HepG2 (cell line): ENCODE data around the gene PRR9. TPM values are rescaled to one million over a fixed set of nuclear protein-coding genes. Genes with fewer than 3 reads are reported as not detected.

Experiments
- ATAC-seq: fragments of 200-7000 bp; cut with Tn5 transposase; 3 replicates; pipeline ENCODE4 v1.9.1; 2020; ENCODE audit warnings: mild to moderate bottlenecking, moderate library complexity
- BruUV-seq: library from RNA; stranded (reverse); fragments of 400-500 nt; replicated peaks from 2 replicates; lab custom pipeline; 2021; lab: Mats Ljungman, UMichigan
- CTCF ChIA-PET: fragments of 300-600 bp; formaldehyde crosslinking; extraction: SDS; loops from one replicate; lab custom pipeline; 2021; ENCODE audit warnings: low total read pairs, inconsistent platforms, low intra/inter-chr PET ratio; lab: Yijun Ruan, JAX
- POLR2A ChIA-PET: fragments of 350-600 bp; sonication (Branson Sonifier 250); formaldehyde crosslinking; loops from one replicate; lab custom pipeline; 2020; ENCODE audit warnings: antibody characterized with exemption, inconsistent platforms; lab: Yijun Ruan, JAX
- DNase-seq: peaks from one replicate; pipeline ENCODE4 v3.0.0-alpha.2; 2015; ENCODE audit warnings: low spot score
- FAIRE-seq: peaks from 3 replicates; lab custom pipeline; 2011; peaks lifted over from hg19 to GRCh38; lab: Jason Lieb, UNC
- H2AFZ ChIP-seq: one replicate; pipeline ENCODE4 v1.6.1; 2011; ENCODE audit warnings: low read length, inconsistent platforms
- H3K27ac ChIP-seq: fragments of 300-600 bp; 3 replicates; pipeline ENCODE4 v1.8.0; 2011; ENCODE audit warnings: mixed run types, mild to moderate bottlenecking, mixed read lengths, low read length, inconsistent platforms; ENCODE audit not compliant: insufficient read depth; ENCODE audit errors: extremely low read length
- H3K27me3 ChIP-seq, 2 experiments: fragments of 200-600 bp in 1 of 2; 2 replicates in 1 of 2; 3 replicates in 1 of 2; pipeline versions ENCODE4 v1.6.0 to v1.8.0; 2011; ENCODE audit warnings: low read length in 2 of 2, mild to moderate bottlenecking in 2 of 2, moderate library complexity in 2 of 2, inconsistent platforms in 1 of 2; ENCODE audit not compliant: insufficient read depth in 2 of 2, control insufficient read depth in 1 of 2
- H3K36me3 ChIP-seq, 2 experiments: fragments of 200-600 bp in 1 of 2; replicated peaks in 1 of 2; 2 replicates in 1 of 2; 3 replicates in 1 of 2; pipeline versions ENCODE4 v1.5.1 to v1.8.0; 2011; ENCODE audit warnings: low read length in 2 of 2, inconsistent platforms in 1 of 2; ENCODE audit not compliant: insufficient read depth in 2 of 2, control insufficient read depth in 1 of 2
- H3K4me1 ChIP-seq: 2 replicates; pipeline ENCODE4 v1.5.1; 2012; ENCODE audit warnings: low read length, inconsistent platforms; ENCODE audit not compliant: insufficient read depth
- H3K4me2 ChIP-seq: 2 replicates; pipeline ENCODE4 v1.6.0; 2011; ENCODE audit warnings: low read depth, low read length, inconsistent platforms
- H3K4me3 ChIP-seq, 3 experiments: fragments of 200-600 bp in 1 of 3; sonication (generic), shearing (Covaris generic) in 1 of 3; replicated peaks in 1 of 3; 2 replicates each; pipeline ENCODE4 v1.5.1; 2011 to 2016; ENCODE audit warnings: low read length in 3 of 3, inconsistent platforms in 2 of 3, low read depth in 2 of 3, mild to moderate bottlenecking in 2 of 3, control low read depth in 1 of 3, mixed read lengths in 1 of 3; ENCODE audit not compliant: insufficient read depth in 1 of 3
- H3K79me2 ChIP-seq: one replicate; pipeline ENCODE4 v1.6.1; 2011; ENCODE audit warnings: low read length, inconsistent platforms; ENCODE audit not compliant: insufficient read depth
- H3K9ac ChIP-seq: 2 replicates; pipeline ENCODE4 v1.6.0; 2011; ENCODE audit warnings: mild to moderate bottlenecking, low read depth, low read length, inconsistent platforms; ENCODE audit not compliant: insufficient read depth
- H3K9me3 ChIP-seq: 2 replicates; pipeline ENCODE4 v1.5.1; 2012; ENCODE audit warnings: mild to moderate bottlenecking, low read length
- H4K20me1 ChIP-seq: 2 replicates; pipeline ENCODE4 v1.6.0; 2011; ENCODE audit warnings: inconsistent platforms, mild to moderate bottlenecking, low read length, moderate library complexity; ENCODE audit not compliant: insufficient read depth
- CENPX ChIP-seq: sonication (generic); formaldehyde crosslinking; IDR thresholded peaks from 2 replicates; pipeline ENCODE4 v1.9.0; 2021; ENCODE audit warnings: mild to moderate bottlenecking, missing genetic modification reagents, moderate library complexity
- HNRNPUL1 ChIP-seq: fragments of 200-400 bp; formaldehyde crosslinking; IDR thresholded peaks from 2 replicates; pipeline ENCODE4 v1.6.1; 2017; ENCODE audit warnings: low read depth, mild to moderate bottlenecking, low read length, moderate library complexity
- KLF12 ChIP-seq: sonication (generic); formaldehyde crosslinking; IDR thresholded peaks from 2 replicates; pipeline ENCODE4 v1.4.0; 2020; ENCODE audit warnings: missing genetic modification reagents, borderline replicate concordance
- MZF1 ChIP-seq: sonication (generic); formaldehyde crosslinking; IDR thresholded peaks from 2 replicates; pipeline ENCODE4 v1.8.1; 2023; ENCODE audit warnings: mild to moderate bottlenecking, missing genetic modification reagents, borderline replicate concordance
- REL ChIP-seq: sonication (generic); formaldehyde crosslinking; conservative IDR thresholded peaks from 2 replicates; pipeline ENCODE4 v1.8.0; 2022; ENCODE audit warnings: mild to moderate bottlenecking, missing genetic modification reagents, moderate library complexity
- SMAD3 ChIP-seq: sonication (generic); formaldehyde crosslinking; IDR thresholded peaks from 2 replicates; pipeline ENCODE4 v1.4.0; 2020; ENCODE audit warnings: missing genetic modification reagents
- SMC3 ChIP-seq: IDR thresholded peaks from 2 replicates; pipeline ENCODE4 v1.6.1; 2011; ENCODE audit warnings: low read length, improper control_type of control experiment
- SMYD3 ChIP-seq: sonication (generic); formaldehyde crosslinking; IDR thresholded peaks from 2 replicates; pipeline ENCODE4 v1.8.1; 2023; ENCODE audit warnings: mild to moderate bottlenecking, missing genetic modification reagents
- SNRNP70 ChIP-seq: fragments of 200-400 bp; formaldehyde crosslinking; IDR thresholded peaks from 2 replicates; pipeline ENCODE4 v1.6.1; 2017; ENCODE audit warnings: mild to moderate bottlenecking, low read depth, low read length, moderate library complexity
- SRSF4 ChIP-seq: fragments of 200-400 bp; formaldehyde crosslinking; IDR thresholded peaks from one replicate; pipeline ENCODE4 v1.6.1; 2018; ENCODE audit warnings: mild to moderate bottlenecking, low read depth, low read length, moderate library complexity; ENCODE audit not compliant: poor library complexity, severe bottlenecking
- TBL1XR1 ChIP-seq: fragments of 150-350 bp; IDR thresholded peaks from 2 replicates; pipeline ENCODE4 v1.6.1; 2014; ENCODE audit warnings: borderline replicate concordance, low read length; ENCODE audit not compliant: partially characterized antibody
- TCF12 ChIP-seq, 2 experiments: fragments of 450-650 bp in 1 of 2; sonication (generic) in 1 of 2; formaldehyde crosslinking in 1 of 2; IDR thresholded peaks; 2 replicates each; pipeline versions ENCODE4 v1.6.1 to v1.8.0; 2017 to 2022; ENCODE audit warnings: antibody characterized with exemption in 1 of 2, mild to moderate bottlenecking in 1 of 2, missing genetic modification reagents in 1 of 2, moderate library complexity in 1 of 2
- ZBTB21 ChIP-seq: sonication (generic); formaldehyde crosslinking; IDR thresholded peaks from 2 replicates; pipeline ENCODE4 v1.4.0; 2020; ENCODE audit warnings: missing genetic modification reagents
- ZNF101 ChIP-seq: sonication (generic); formaldehyde crosslinking; IDR thresholded peaks from 2 replicates; pipeline ENCODE4 v1.4.0; 2020; ENCODE audit warnings: mild to moderate bottlenecking, low read depth, missing genetic modification reagents, borderline replicate concordance
- ZNF563 ChIP-seq: sonication (generic); formaldehyde crosslinking; IDR thresholded peaks from 2 replicates; pipeline ENCODE4 v1.8.0; 2022; ENCODE audit warnings: mild to moderate bottlenecking, moderate library complexity, missing genetic modification reagents
- ZNF747 ChIP-seq: sonication (generic); formaldehyde crosslinking; IDR thresholded peaks from 2 replicates; pipeline ENCODE4 v1.8.1; 2023; ENCODE audit warnings: missing genetic modification reagents, mild to moderate bottlenecking, borderline replicate concordance
- ZNF766 ChIP-seq: sonication (generic); formaldehyde crosslinking; IDR thresholded peaks from 2 replicates; pipeline ENCODE4 v1.5.0; 2020; ENCODE audit warnings: missing genetic modification reagents, borderline replicate concordance
- WGBS: methylation state at CpG from one replicate; pipeline ENCODE4 v1.1.6; 2017; ENCODE audit warnings: low lambda C conversion rate; 5-methylcytosine and 5-hydroxymethylcytosine counted together
- in situ Hi-C: cut with HindIII; loops from 2 replicates; pipeline ENCODE4 v1.10.0; 2017; ENCODE audit warnings: low pct_unique_long_range_greater_than_20kb; ENCODE audit not compliant: extremely low pct_ligation_motif_present
- intact Hi-C: fragments of 100-400 bp; cut with micrococcal nuclease; formaldehyde crosslinking; loops from one replicate; pipeline ENCODE4 v1.10.0; 2022; ENCODE audit not compliant: unreplicated experiment
- polyA plus RNA-seq, 8 experiments: library from polyadenylated mRNA; depleted of rRNA in 3 of 8; stranded (reverse) in 7 of 8; unstranded in 1 of 8; fragments of >200 nt; fragmentation: Illumina TruSeq in 4 of 8; extraction: Trizol in 4 of 8; gene quantifications; 2 replicates each; pipeline versions ENCODE4 v1.2.1 to v1.2.3, GENCODE V29; 2011 to 2016; ENCODE audit warnings: low read depth in 4 of 8, missing spikeins in 1 of 8, mixed read lengths in 1 of 8; ENCODE audit not compliant: insufficient read depth in 1 of 8
- total RNA-seq, 5 experiments: library from RNA; depleted of rRNA; stranded (reverse); fragments of >200 nt; fragmentation: Illumina TruSeq; extraction: Trizol; gene quantifications; 2 replicates each; pipeline ENCODE4 v1.2.3, GENCODE V29; 2016; ENCODE audit warnings: low read depth in 1 of 5
- TF ChIP-seq, protein P1 (sequence below): sonication (generic); formaldehyde crosslinking; conservative IDR thresholded peaks from 2 replicates; pipeline ENCODE4 v1.8.1; 2023; ENCODE audit warnings: missing genetic modification reagents
- TF ChIP-seq, protein P2 (sequence below): IDR thresholded peaks from 2 replicates; pipeline ENCODE4 v1.6.1; 2012; ENCODE audit warnings: low read depth, low read length, improper control_type of control experiment

PRR9 gene
- total and polyA plus RNA-seq, 2 of the 13 experiments (the other 11 are each of a cell fraction or from before 2014, with no cell fraction given): not detected

DNA sequence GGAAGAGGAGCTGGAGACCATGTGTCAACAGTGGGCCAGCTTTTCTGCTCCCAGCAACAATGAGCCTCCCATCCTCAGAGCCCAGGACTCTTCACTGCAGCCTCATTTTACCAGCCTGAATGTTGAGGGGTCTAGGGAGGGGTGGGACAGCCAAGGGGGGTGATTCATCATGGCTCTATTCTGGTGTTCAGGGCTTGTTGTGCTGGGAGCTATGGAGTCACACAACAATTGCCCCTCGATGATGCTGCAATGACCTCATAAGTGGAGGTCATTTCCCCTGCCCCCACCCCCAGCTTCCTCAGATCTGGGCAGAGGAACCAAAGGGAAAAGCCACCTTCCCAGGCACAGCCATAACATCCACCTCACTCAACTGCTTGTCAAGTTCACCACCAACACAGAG, 14.3 kb upstream of the PRR9 start, which contains the start of gene LELP1:
TSS of gene LELP1 (plus strand) at position 301 of the 400 bp plus-strand sequence. CDS start 1,278 bp downstream, outside the sequence.
- in situ Hi-C loops (no loop called here), intact Hi-C loops (no loop called here)
- Histone ChIP-seq H3K4me3 (no peak within 1 kb of the TSS), H3K4me2 (no peak within 1 kb of the TSS), H3K27ac (no peak within 1 kb of the TSS), H3K36me3 (no peaks in the 10 kb centered on the region), H3K9me3 (no peaks in the 10 kb centered on the region), H3K9ac (no peak within 1 kb of the TSS), H3K4me1 (no peaks in the 10 kb centered on the region), H3K79me2 (no peaks in the 10 kb centered on the region), H3K27me3 (peaks cover 0 to 4% of the 10 kb centered on the region in 2 experiments; a peak in 1 of 5 replicates), H2AFZ (no peak within 1 kb of the TSS), H4K20me1 (no peaks in the 10 kb centered on the region)
- BruUV-seq: no TSS peak
- WGBS: 11% methylated on average over 1 of the region's 1 CpG
- ChIA-PET CTCF (no interaction called here), POLR2A (no interaction called here)
- no peak for FAIRE-seq
- no peak for DNase-seq
- no peak for TF ChIP-seq KLF12 (CRISPR knock-in tag)
- TF ChIP-seq SMAD3: no peak
- TF ChIP-seq, protein P1, sequence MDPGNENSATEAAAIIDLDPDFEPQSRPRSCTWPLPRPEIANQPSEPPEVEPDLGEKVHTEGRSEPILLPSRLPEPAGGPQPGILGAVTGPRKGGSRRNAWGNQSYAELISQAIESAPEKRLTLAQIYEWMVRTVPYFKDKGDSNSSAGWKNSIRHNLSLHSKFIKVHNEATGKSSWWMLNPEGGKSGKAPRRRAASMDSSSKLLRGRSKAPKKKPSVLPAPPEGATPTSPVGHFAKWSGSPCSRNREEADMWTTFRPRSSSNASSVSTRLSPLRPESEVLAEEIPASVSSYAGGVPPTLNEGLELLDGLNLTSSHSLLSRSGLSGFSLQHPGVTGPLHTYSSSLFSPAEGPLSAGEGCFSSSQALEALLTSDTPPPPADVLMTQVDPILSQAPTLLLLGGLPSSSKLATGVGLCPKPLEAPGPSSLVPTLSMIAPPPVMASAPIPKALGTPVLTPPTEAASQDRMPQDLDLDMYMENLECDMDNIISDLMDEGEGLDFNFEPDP: no peak
- no peak for TF ChIP-seq TCF12 (IDR thresholded peaks at IDR 0.05)
- TF ChIP-seq TCF12 (CRISPR knock-in tag; IDR thresholded peaks at IDR 0.05): no peak
- no peak for TF ChIP-seq ZNF101 (CRISPR knock-in tag)
- no peak for TF ChIP-seq SRSF4
- no peak for TF ChIP-seq ZNF563 (CRISPR knock-in tag)
- no peak for TF ChIP-seq HNRNPUL1
- TF ChIP-seq SNRNP70: no peak
- TF ChIP-seq ZNF766: no peak
- TF ChIP-seq CENPX: no peak
- no peak for TF ChIP-seq ZNF747
- TF ChIP-seq REL (CRISPR knock-in tag): no peak
- TF ChIP-seq, protein P2, sequence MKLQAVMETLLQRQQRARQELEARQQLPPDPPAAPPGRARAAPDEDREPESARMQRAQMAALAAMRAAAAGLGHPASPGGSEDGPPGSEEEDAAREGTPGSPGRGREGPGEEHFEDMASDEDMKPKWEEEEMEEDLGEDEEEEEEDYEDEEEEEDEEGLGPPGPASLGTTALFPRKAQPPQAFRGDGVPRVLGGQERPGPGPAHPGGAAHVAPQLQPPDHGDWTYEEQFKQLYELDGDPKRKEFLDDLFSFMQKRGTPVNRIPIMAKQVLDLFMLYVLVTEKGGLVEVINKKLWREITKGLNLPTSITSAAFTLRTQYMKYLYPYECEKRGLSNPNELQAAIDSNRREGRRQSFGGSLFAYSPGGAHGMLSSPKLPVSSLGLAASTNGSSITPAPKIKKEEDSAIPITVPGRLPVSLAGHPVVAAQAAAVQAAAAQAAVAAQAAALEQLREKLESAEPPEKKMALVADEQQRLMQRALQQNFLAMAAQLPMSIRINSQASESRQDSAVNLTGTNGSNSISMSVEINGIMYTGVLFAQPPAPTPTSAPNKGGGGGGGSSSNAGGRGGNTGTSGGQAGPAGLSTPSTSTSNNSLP: no peak
- TF ChIP-seq MZF1 (CRISPR knock-in tag): no peak
- no peak for TF ChIP-seq SMC3
- TF ChIP-seq TBL1XR1: no peak
- TF ChIP-seq SMYD3 (CRISPR knock-in tag): no peak
- TF ChIP-seq ZBTB21 (CRISPR knock-in tag): no peak
- ATAC-seq: no peak
